DND-41 (cell line): ENCODE measurements around the gene FAM20B.

ENCODE experiments used
- EZH2 ChIP-seq: IDR thresholded peaks from 3 replicates; pipeline ENCODE4 v1.6.1; 2012; ENCODE audit warnings: borderline replicate concordance, low read depth, mild to moderate bottlenecking, moderate library complexity, low read length, inconsistent platforms; ENCODE audit not compliant: severe bottlenecking
- TF ChIP-seq, protein P1 (sequence below): IDR thresholded peaks from 2 replicates; pipeline ENCODE4 v1.5.1; 2012; ENCODE audit warnings: borderline replicate concordance, low read length, moderate library complexity, mild to moderate bottlenecking; ENCODE audit not compliant: poor library complexity, severe bottlenecking; ENCODE audit errors: extremely low read depth

DNA sequence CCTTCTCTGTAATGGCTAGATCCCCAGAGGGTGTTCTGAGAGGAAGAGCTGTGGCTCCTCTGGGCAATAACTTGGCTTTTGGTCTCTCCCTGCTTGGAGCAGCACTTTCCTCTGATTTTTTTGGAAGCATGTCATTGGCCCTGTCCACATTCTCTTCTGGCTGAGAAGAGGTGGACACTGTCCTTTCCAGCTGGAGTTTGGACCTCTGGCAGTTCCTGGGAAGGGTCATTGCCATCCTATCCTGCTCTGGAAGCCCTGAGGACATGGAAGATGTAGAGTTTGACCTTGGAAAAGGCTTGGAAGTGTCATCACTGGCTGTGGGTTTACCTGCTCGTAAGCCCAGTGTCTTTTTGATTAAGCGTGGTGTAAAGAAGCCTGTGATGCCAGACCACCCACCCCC is 83.0 kb downstream of the FAM20B start:
- TF ChIP-seq, protein P1, sequence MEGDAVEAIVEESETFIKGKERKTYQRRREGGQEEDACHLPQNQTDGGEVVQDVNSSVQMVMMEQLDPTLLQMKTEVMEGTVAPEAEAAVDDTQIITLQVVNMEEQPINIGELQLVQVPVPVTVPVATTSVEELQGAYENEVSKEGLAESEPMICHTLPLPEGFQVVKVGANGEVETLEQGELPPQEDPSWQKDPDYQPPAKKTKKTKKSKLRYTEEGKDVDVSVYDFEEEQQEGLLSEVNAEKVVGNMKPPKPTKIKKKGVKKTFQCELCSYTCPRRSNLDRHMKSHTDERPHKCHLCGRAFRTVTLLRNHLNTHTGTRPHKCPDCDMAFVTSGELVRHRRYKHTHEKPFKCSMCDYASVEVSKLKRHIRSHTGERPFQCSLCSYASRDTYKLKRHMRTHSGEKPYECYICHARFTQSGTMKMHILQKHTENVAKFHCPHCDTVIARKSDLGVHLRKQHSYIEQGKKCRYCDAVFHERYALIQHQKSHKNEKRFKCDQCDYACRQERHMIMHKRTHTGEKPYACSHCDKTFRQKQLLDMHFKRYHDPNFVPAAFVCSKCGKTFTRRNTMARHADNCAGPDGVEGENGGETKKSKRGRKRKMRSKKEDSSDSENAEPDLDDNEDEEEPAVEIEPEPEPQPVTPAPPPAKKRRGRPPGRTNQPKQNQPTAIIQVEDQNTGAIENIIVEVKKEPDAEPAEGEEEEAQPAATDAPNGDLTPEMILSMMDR, result no peak
- TF ChIP-seq EZH2, result no peak
